ENCODE measurements around the gene RPS19BP1.

Gene RPS19BP1

GRCh38 chr22:39528681-39529486 is 3.7 kb downstream of the RPS19BP1 start:
- peaks cover 78 to 93% (median 90%) of the 10 kb centered on the region in 10 experiments for H3K4me1 ChIP-seq
- peak overlapping the region; percentile 59 to 95 (median 75) for H3K9ac ChIP-seq
- H3K27ac ChIP-seq: peak overlapping the region in 10 of 11 experiments; percentile 40 to 77 (median 62); a peak in 19 of 22 replicates
- H3K36me3 ChIP-seq: peaks cover 25 to 65% (median 47%) of the 10 kb centered on the region in 11 experiments
- no peak for TF ChIP-seq Cebpa-rat (IDR thresholded peaks at IDR 0.05)
- peaks cover 44 to 82% (median 78%) of the 10 kb centered on the region in 11 experiments for H4K20me1 ChIP-seq
- H3K9me3 ChIP-seq (replicated peaks in 1 of 11): no peaks in the 10 kb centered on the region
- no peaks in the 10 kb centered on the region for H3K27me3 ChIP-seq
- peak overlapping the region; percentile 49 to 95 (median 62) for H3K4me3 ChIP-seq
- H3K4me2 ChIP-seq: peak overlapping the region; percentile 95 to 100 (median 99)

DNA sequence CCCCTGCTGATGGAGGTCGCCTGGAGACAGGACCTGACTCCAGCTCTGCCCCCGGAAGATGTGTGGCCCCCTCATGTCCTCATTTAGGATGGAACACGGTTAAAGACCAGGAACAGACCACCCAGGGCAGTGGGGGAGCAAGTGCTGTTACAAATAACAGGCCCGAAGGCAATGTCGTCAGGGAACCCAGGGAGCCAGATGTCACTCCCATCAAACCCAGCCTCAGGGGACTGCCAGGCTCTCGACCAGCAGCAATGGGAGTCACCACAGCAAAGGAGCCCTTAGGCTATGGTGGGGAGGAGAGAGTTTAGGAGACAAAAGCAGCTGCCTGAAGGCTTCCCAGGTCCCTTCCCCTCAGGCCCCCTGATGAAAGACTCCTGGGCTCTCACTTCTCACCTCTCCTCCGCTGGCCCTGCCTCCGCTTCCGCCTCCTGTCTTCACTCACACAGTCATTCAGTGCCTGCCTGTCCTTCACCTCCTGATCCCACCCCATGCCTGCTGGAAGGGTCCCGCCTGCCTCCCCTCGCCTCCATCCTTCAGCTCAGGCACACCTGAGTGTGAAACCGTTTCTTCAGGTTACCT is 4.4 kb downstream of the RPS19BP1 start:
- H3K4me3 ChIP-seq: peak overlapping the region; percentile 49 to 95 (median 62)
- H3K9ac ChIP-seq: peak overlapping the region; percentile 59 to 95 (median 69); a peak in 21 of 22 replicates

GRCh38 chr22:39527481-39527961 is 5.0 kb downstream of the RPS19BP1 start:
- H3K4me2 ChIP-seq: peak overlapping the region; percentile 95 to 100 (median 99)
- H3K9me3 ChIP-seq (replicated peaks in 1 of 11): no peaks in the 10 kb centered on the region
- H3K4me3 ChIP-seq: peak overlapping the region in 7 of 10 experiments; percentile 10 to 95 (median 62); a peak in 9 of 20 replicates
- peaks cover 58 to 96% (median 91%) of the 10 kb centered on the region in 11 experiments for H4K20me1 ChIP-seq
- H3K9ac ChIP-seq: peak overlapping the region in 10 of 11 experiments; percentile 59 to 95 (median 69); a peak in 18 of 22 replicates
- peaks cover 86 to 96% (median 92%) of the 10 kb centered on the region in 10 experiments for H3K4me1 ChIP-seq
- TF ChIP-seq Cebpa-rat (IDR thresholded peaks at IDR 0.05): no peak
- peaks cover 37 to 79% (median 60%) of the 10 kb centered on the region in 11 experiments for H3K36me3 ChIP-seq
- no peaks in the 10 kb centered on the region for H3K27me3 ChIP-seq
- H3K27ac ChIP-seq: peak overlapping the region in 7 of 11 experiments; percentile 55 to 77 (median 66); a peak in 14 of 22 replicates

More for the DNA sequence above, 4.4 kb downstream of the RPS19BP1 start:
- Histone ChIP-seq H3K27ac (peak overlapping the region in 10 of 11 experiments; percentile 36 to 77 (median 62); a peak in 19 of 22 replicates), H3K36me3 (peaks cover 31 to 72% (median 54%) of the 10 kb centered on the region in 11 experiments), H3K4me2 (peak overlapping the region; percentile 95 to 100 (median 99)), H3K9me3 (replicated peaks in 1 of 11) (no peaks in the 10 kb centered on the region), H4K20me1 (peaks cover 52 to 89% (median 85%) of the 10 kb centered on the region in 11 experiments), H3K27me3 (no peaks in the 10 kb centered on the region), H3K4me1 (peaks cover 84 to 93% (median 89%) of the 10 kb centered on the region in 10 experiments)
- no peak for TF ChIP-seq Cebpa-rat (IDR thresholded peaks at IDR 0.05)

DNA sequence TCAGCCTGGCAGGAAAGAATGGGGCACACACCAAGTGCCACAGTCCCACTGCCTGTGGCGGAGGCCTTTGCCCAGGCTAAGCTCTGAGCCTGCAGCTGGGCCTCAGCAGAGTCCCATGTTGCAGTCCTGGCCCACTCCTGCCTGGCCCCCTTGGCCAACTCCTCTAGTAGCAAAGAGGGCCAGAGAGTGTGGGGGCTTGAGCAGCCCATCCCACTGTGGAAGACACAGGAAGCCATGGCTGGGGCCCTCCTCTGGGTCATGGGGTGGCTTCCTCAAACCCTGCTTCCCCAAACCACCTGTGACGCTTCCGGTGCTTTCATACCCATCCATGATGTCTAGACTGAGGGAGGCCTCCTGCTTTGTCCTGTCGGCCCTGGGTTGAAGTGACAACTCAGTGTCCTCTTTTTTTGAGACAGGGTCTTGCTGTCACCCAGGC is 5.8 kb downstream of the RPS19BP1 start:
- no peaks in the 10 kb centered on the region for H3K27me3 ChIP-seq
- peak overlapping the region; percentile 95 to 100 (median 99) for H3K4me2 ChIP-seq
- H3K36me3 ChIP-seq: peaks cover 45 to 86% (median 68%) of the 10 kb centered on the region in 11 experiments
- TF ChIP-seq Cebpa-rat (IDR thresholded peaks at IDR 0.05): no peak
- H3K4me1 ChIP-seq: peaks cover 85 to 97% (median 92%) of the 10 kb centered on the region in 10 experiments
- H3K27ac ChIP-seq: peak overlapping the region in 7 of 11 experiments; percentile 5 to 77 (median 24); a peak in 11 of 22 replicates
- peak overlapping the region in 2 of 11 experiments; percentile 15 to 77; a peak in 3 of 22 replicates for H3K9ac ChIP-seq
- 0 out of 22 replicates have a peak, but pooled peaks cover 0 to under 1% (median 0%) of the 10 kb centered on the region in 11 experiments for H3K9me3 ChIP-seq (replicated peaks in 1 of 11)
- H4K20me1 ChIP-seq: peaks cover 66 to 100% (median 98%) of the 10 kb centered on the region in 11 experiments
- H3K4me3 ChIP-seq: no peak overlapping the region

DNA sequence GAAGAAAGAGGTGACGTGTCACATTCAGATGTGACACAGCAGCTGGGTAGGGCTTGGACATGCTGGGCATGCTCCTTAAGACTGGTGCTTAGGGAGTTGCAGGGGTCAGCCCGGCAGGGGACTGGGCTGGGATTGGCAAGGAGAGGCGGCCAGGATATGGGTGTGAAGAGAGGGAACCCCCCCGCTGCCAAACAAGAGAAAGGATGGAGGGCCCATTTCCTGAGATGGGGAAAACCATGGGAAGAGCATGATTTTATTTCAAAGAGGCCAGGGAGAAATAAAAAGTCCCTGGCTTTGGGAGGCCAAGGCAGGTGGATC is 6.9 kb downstream of the RPS19BP1 start:
- Histone ChIP-seq H3K27me3 (no peaks in the 10 kb centered on the region), H3K4me2 (peak overlapping the region in 10 of 11 experiments; percentile 95 to 100 (median 99); a peak in 18 of 22 replicates), H3K9ac (peak overlapping the region in 4 of 11 experiments; percentile 16 to 100 (median 18); a peak in 3 of 22 replicates), H3K4me1 (peaks cover 73 to 88% (median 81%) of the 10 kb centered on the region in 10 experiments), H3K9me3 (replicated peaks in 1 of 11) (0 out of 22 replicates have a peak, but pooled peaks cover 0 to 6% (median 0%) of the 10 kb centered on the region in 11 experiments), H3K27ac (0 out of 22 replicates have a peak overlapping the region, but pooled peaks of 1 of the 11 experiments have one; percentile 1), H3K36me3 (peaks cover 48 to 88% (median 71%) of the 10 kb centered on the region in 11 experiments), H4K20me1 (peaks cover 77 to 100% (median 99%) of the 10 kb centered on the region in 11 experiments), H3K4me3 (0 out of 20 replicates have a peak overlapping the region, but pooled peaks of 1 of the 10 experiments have one; percentile 18)
- TF ChIP-seq Cebpa-rat (IDR thresholded peaks at IDR 0.05): no peak

- H3K9ac ChIP-seq: peak overlapping the region in 7 of 11 experiments; percentile 26 to 100 (median 99); a peak in 10 of 22 replicates
- peaks cover 67 to 82% (median 75%) of the 10 kb centered on the region in 10 experiments for H3K4me1 ChIP-seq
- H3K27ac ChIP-seq: peak overlapping the region in 2 of 11 experiments; percentile 1 to 100; a peak in 1 of 22 replicates
- no peaks in the 10 kb centered on the region for H3K27me3 ChIP-seq
- peaks cover 44 to 83% (median 66%) of the 10 kb centered on the region in 11 experiments for H3K36me3 ChIP-seq
- peak overlapping the region in 4 of 10 experiments; percentile 18 to 98 (median 88); a peak in 5 of 20 replicates for H3K4me3 ChIP-seq
- peaks cover 79 to 96% (median 95%) of the 10 kb centered on the region in 11 experiments for H4K20me1 ChIP-seq
- peak overlapping the region; percentile 84 to 100 (median 99) for H3K4me2 ChIP-seq
- no peak for TF ChIP-seq Cebpa-rat (IDR thresholded peaks at IDR 0.05)
- 0 out of 22 replicates have a peak, but pooled peaks cover 0 to 6% (median 0%) of the 10 kb centered on the region in 11 experiments for H3K9me3 ChIP-seq (replicated peaks in 1 of 11)
Observed at GRCh38 chr22:39524753-39525657, 7.5 kb downstream of the RPS19BP1 start.

GRCh38 chr22:39524089-39524752 is 8.3 kb downstream of the RPS19BP1 start:
- H3K36me3 ChIP-seq: peaks cover 37 to 75% (median 59%) of the 10 kb centered on the region in 11 experiments
- no peaks in the 10 kb centered on the region for H3K27me3 ChIP-seq
- no peak for TF ChIP-seq Cebpa-rat (IDR thresholded peaks at IDR 0.05)
- H3K4me3 ChIP-seq: peak overlapping the region in 9 of 10 experiments; percentile 80 to 100 (median 98); a peak in 15 of 20 replicates
- H3K4me2 ChIP-seq: peak overlapping the region; percentile 84 to 100 (median 99)
- H4K20me1 ChIP-seq: peaks cover 79 to 88% (median 88%) of the 10 kb centered on the region in 11 experiments
- H3K27ac ChIP-seq: peak overlapping the region in 1 of 11 experiments; percentile 100; a peak in 2 of 22 replicates
- H3K9me3 ChIP-seq (replicated peaks in 1 of 11): 0 out of 22 replicates have a peak, but pooled peaks cover 0 to 6% (median 0%) of the 10 kb centered on the region in 11 experiments
- peak overlapping the region in 9 of 11 experiments; percentile 94 to 100 (median 99); a peak in 13 of 22 replicates for H3K9ac ChIP-seq
- H3K4me1 ChIP-seq: peaks cover 59 to 74% (median 67%) of the 10 kb centered on the region in 10 experiments

Data from BLaER1 treated with 17β-estradiol and CSF1 and Interleukin-3, amounts not matched to agents 10 nM and 100 nM (cell line).